ENCODE data around the gene PTGER4. TPM values are rescaled to one million over a fixed set of nuclear protein-coding genes. Genes with fewer than 3 reads are reported as not detected.

The PTGER4 gene
- total RNA-seq, 3 donors from 2014 or later (not counting 1 experiment from before 2014, with no cell fraction given) = 112 to 126 (median 117) TPM

DNA sequence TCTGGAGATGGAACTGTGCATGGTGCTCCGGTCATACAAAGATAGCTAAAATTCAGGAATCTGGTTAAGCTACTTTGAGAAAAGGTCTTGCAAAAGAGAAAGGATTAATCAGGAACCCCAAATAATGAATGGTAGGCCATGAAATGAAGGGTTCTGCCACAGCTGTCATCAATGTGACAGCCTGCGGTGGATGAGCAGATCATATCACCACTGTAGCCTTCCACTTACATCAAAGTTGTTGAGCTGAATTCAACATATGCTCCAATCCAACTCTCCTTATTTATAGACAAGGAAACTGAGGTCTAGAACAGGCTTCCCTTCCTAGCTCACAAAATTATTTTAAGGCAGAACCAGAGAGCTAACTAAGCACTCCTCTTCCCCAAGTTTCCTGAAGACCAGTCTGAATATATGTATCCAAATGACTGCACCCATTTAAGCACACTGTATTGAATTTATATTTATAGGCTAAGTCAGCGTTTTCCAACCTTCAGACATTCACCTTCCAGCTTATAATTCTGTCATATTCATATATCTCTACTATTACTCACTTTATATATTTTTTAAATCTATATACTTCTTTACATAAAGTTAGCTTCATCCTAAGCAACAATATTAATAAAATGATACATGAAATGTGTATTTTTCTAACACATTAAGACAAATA, 13.9 kb upstream of the PTGER4 start:
- Histone ChIP-seq H3K27me3 (ENCODE audit: control insufficient read depth, insufficient read depth, low read length) (no peaks in the 10 kb centered on the region), H3K9me3 (ENCODE audit: control insufficient read depth, insufficient read depth, low read length) (no peaks in the 10 kb centered on the region), H3K27ac (ENCODE audit: low read length) (no peak overlapping the region), H3K36me3 (ENCODE audit: control insufficient read depth, insufficient read depth, low read length) (no peaks in the 10 kb centered on the region), H3K4me3 (ENCODE audit: low read length) (no peak overlapping the region), H3K4me1 (ENCODE audit: control insufficient read depth, insufficient read depth, low read length) (peaks cover 3% of the 10 kb centered on the region)
- peaks cover 14 to 22% of the 10 kb centered on the region in 2 donors for H3K4me1 Mint-ChIP-seq
- H3K27ac Mint-ChIP-seq = no peak overlapping the region
- 79% methylated on average over 2 of the region's 3 CpGs for WGBS (ENCODE audit: insufficient coverage)
- no peaks in the 10 kb centered on the region for H3K9me3 Mint-ChIP-seq
- DNase-seq (no peak), ATAC-seq (no peak)
- peaks cover 0 to 6% of the 10 kb centered on the region in 2 donors for H3K27me3 Mint-ChIP-seq (ENCODE audit: low read depth in 2 of 2)
- TF ChIP-seq, protein P1, sequence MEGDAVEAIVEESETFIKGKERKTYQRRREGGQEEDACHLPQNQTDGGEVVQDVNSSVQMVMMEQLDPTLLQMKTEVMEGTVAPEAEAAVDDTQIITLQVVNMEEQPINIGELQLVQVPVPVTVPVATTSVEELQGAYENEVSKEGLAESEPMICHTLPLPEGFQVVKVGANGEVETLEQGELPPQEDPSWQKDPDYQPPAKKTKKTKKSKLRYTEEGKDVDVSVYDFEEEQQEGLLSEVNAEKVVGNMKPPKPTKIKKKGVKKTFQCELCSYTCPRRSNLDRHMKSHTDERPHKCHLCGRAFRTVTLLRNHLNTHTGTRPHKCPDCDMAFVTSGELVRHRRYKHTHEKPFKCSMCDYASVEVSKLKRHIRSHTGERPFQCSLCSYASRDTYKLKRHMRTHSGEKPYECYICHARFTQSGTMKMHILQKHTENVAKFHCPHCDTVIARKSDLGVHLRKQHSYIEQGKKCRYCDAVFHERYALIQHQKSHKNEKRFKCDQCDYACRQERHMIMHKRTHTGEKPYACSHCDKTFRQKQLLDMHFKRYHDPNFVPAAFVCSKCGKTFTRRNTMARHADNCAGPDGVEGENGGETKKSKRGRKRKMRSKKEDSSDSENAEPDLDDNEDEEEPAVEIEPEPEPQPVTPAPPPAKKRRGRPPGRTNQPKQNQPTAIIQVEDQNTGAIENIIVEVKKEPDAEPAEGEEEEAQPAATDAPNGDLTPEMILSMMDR (IDR thresholded peaks at IDR 0.05) = no peak
- intact Hi-C loops (cut with micrococcal nuclease) = no loop called here
- H3K4me3 Mint-ChIP-seq = no peak overlapping the region
- no peaks in the 10 kb centered on the region for H3K36me3 Mint-ChIP-seq

DNA sequence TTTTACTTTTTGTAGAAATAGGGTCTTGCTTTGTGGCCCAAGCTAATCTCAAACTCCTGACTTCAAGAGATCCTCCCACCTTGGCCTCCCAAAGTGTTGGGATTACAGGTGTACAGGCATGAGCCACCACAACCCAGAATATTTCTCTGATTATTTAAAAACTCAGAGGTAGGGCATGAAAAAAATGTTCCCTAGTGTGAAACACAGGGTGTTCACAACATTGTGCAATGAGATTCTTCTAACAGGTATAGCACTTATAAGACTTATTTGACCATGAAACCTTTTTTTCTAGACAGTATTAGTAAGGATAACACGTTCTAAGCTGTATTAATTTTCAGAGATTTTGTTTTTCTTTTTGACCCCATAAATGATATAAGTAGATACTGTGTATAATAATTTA, 13.1 kb upstream of the PTGER4 start:
- no peaks in the 10 kb centered on the region for H3K9me3 ChIP-seq (ENCODE audit: control insufficient read depth, insufficient read depth, low read length)
- no CpG with 5 or more reads among the region's 1 CpG for WGBS (ENCODE audit: insufficient coverage)

DNA sequence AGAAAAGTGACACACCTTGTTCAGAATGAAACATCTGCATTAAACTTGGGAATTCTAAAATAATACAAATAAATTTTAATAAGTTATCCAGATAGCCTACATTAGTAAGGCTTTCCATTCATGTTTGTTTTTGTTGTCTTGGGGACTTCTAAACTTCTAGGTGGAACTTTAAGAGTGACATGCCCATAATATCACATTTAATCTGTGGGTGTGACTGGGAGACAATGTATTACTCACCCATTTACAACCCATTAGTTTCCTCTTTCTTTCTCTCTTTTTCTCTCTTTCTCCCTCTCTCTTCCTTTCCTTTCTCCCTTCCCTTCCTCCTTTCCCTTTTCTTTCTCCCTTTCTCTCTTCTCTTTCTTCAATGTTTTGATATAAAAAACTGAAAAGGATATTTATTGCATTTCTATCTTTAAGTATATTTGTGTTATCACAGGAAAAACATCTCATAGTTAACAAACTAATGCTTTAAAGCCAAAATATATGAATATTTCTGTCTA, 12.5 kb upstream of the PTGER4 start:
- no peak overlapping the region for H3K27ac Mint-ChIP-seq
- H3K36me3 ChIP-seq (ENCODE audit: control insufficient read depth, insufficient read depth, low read length) = no peaks in the 10 kb centered on the region
- H3K4me1 ChIP-seq (ENCODE audit: control insufficient read depth, insufficient read depth, low read length) = peaks cover 3% of the 10 kb centered on the region
- no peaks in the 10 kb centered on the region for H3K27me3 ChIP-seq (ENCODE audit: control insufficient read depth, insufficient read depth, low read length)
- H3K4me1 Mint-ChIP-seq = peaks cover 14 to 22% of the 10 kb centered on the region in 2 donors
- peaks cover 0 to 6% of the 10 kb centered on the region in 2 donors for H3K27me3 Mint-ChIP-seq (ENCODE audit: low read depth in 2 of 2)
- no peak overlapping the region for H3K27ac ChIP-seq (ENCODE audit: low read length)
- no peaks in the 10 kb centered on the region for H3K9me3 Mint-ChIP-seq
- no peak overlapping the region for H3K4me3 ChIP-seq (ENCODE audit: low read length)
- ATAC-seq = no peak
- intact Hi-C loops (cut with micrococcal nuclease) = no loop called here
- no peaks in the 10 kb centered on the region for H3K36me3 Mint-ChIP-seq
- no peak overlapping the region for H3K4me3 Mint-ChIP-seq
- TF ChIP-seq, protein P1 (IDR thresholded peaks at IDR 0.05) = no peak
- H3K9me3 ChIP-seq (ENCODE audit: control insufficient read depth, insufficient read depth, low read length) = no peaks in the 10 kb centered on the region
- no peak for DNase-seq

More for the DNA sequence above, 13.1 kb upstream of the PTGER4 start:
- Mint-ChIP-seq H3K9me3 (no peaks in the 10 kb centered on the region), H3K4me3 (no peak overlapping the region), H3K36me3 (no peaks in the 10 kb centered on the region), H3K4me1 (peaks cover 14 to 22% of the 10 kb centered on the region in 2 donors), H3K27ac (no peak overlapping the region), H3K27me3 (ENCODE audit: low read depth in 2 of 2) (peaks cover 0 to 6% of the 10 kb centered on the region in 2 donors)
- DNase-seq (no peak), ATAC-seq (no peak)
- H3K27me3 ChIP-seq (ENCODE audit: control insufficient read depth, insufficient read depth, low read length) = no peaks in the 10 kb centered on the region
- peaks cover 3% of the 10 kb centered on the region for H3K4me1 ChIP-seq (ENCODE audit: control insufficient read depth, insufficient read depth, low read length)
- TF ChIP-seq, protein P1 (IDR thresholded peaks at IDR 0.05) = no peak
- H3K36me3 ChIP-seq (ENCODE audit: control insufficient read depth, insufficient read depth, low read length) = no peaks in the 10 kb centered on the region
- intact Hi-C loops (cut with micrococcal nuclease) = no loop called here
- no peak overlapping the region for H3K27ac ChIP-seq (ENCODE audit: low read length)
- no peak overlapping the region for H3K4me3 ChIP-seq (ENCODE audit: low read length)

Measured in natural killer cell (primary cell).